Panc1 (cell line): Measurements from ENCODE around the gene ASCL2. TPM values are rescaled to one million over a fixed set of nuclear protein-coding genes. Genes with fewer than 3 reads are reported as not detected.

Experiments used
- ATAC-seq: fragments of 200-7000 bp; cut with Tn5 transposase; 2 replicates; pipeline ENCODE4 v1.9.1; 2020; ENCODE audit warnings: mild to moderate bottlenecking, moderate library complexity
- BruUV-seq: library from RNA; stranded (reverse); fragments of 400-500 nt; replicated peaks from 2 replicates; lab custom pipeline; 2021; lab: Mats Ljungman, UMichigan
- CTCF ChIA-PET: fragments of 300-600 bp; sonication (Branson Sonifier 250); formaldehyde crosslinking; loops from one replicate; lab custom pipeline; 2022; ENCODE audit warnings: antibody characterized with exemption; lab: Charles Lee
- POLR2A ChIA-PET: fragments of 300-600 bp; sonication (Branson Sonifier 250); formaldehyde crosslinking; loops from one replicate; lab custom pipeline; 2022; ENCODE audit warnings: antibody characterized with exemption; lab: Charles Lee
- DNase-seq: peaks from one replicate; pipeline ENCODE4 v3.0.0-alpha.2; 2010; ENCODE audit warnings: low read depth, low spot score
- H3K27ac ChIP-seq: 2 replicates; pipeline ENCODE4 v1.5.1; 2011; ENCODE audit warnings: mild to moderate bottlenecking, low read length, inconsistent platforms
- H3K27me3 ChIP-seq: fragments of 200-500 bp; sonication (Bioruptor generic); 2 replicates; pipeline ENCODE4 v1.6.0; 2014; ENCODE audit warnings: low read length, inconsistent platforms; ENCODE audit not compliant: control insufficient read depth, insufficient read depth
- H3K36me3 ChIP-seq: fragments of 200-500 bp; sonication (Bioruptor generic); 2 replicates; pipeline ENCODE4 v1.5.1; 2014; ENCODE audit warnings: inconsistent platforms, mild to moderate bottlenecking, low read length, moderate library complexity; ENCODE audit not compliant: control insufficient read depth, insufficient read depth
- H3K4me1 ChIP-seq: 2 replicates; pipeline ENCODE4 v1.5.1; 2011; ENCODE audit warnings: inconsistent platforms, mild to moderate bottlenecking, low read length, moderate library complexity; ENCODE audit not compliant: control insufficient read depth, insufficient read depth
- H3K4me3 ChIP-seq, 2 experiments: 2 replicates each; pipeline ENCODE4 v1.5.1; 2011 to 2012; ENCODE audit warnings: low read depth in 2 of 2, low read length in 2 of 2, mild to moderate bottlenecking in 2 of 2, inconsistent platforms in 1 of 2, moderate library complexity in 1 of 2
- H3K9me3 ChIP-seq: fragments of 200-500 bp; sonication (Bioruptor generic); 2 replicates; pipeline ENCODE4 v1.5.1; 2014; ENCODE audit warnings: low read depth, mild to moderate bottlenecking, inconsistent platforms, low read length, moderate library complexity; ENCODE audit not compliant: control insufficient read depth, insufficient read depth
- POLR2AphosphoS5 ChIP-seq: IDR thresholded peaks from 2 replicates; pipeline ENCODE4 v1.6.1; 2012; ENCODE audit warnings: mild to moderate bottlenecking, low read depth, low read length, moderate library complexity
- REST ChIP-seq, 2 experiments: IDR thresholded peaks; 2 replicates each; pipeline ENCODE4 v1.6.1; 2011 to 2012; ENCODE audit warnings: low read depth in 2 of 2, control low read depth in 1 of 2, low read length in 1 of 2, mild to moderate bottlenecking in 1 of 2, moderate library complexity in 1 of 2; ENCODE audit not compliant: insufficient read depth in 1 of 2
- SIN3A ChIP-seq: IDR thresholded peaks from 2 replicates; pipeline ENCODE4 v1.6.1; 2012; ENCODE audit warnings: low read depth, mild to moderate bottlenecking, low read length, moderate library complexity, borderline replicate concordance; ENCODE audit not compliant: insufficient read depth
- TCF7L2 ChIP-seq: IDR thresholded peaks from 2 replicates; pipeline ENCODE4 v1.6.1; 2011; ENCODE audit warnings: mild to moderate bottlenecking, low read depth, low read length, inconsistent platforms
- in situ Hi-C: cut with HindIII; loops from 2 replicates; pipeline ENCODE4 v1.10.0; 2016; ENCODE audit warnings: low sequenced_read_pairs, low pct_unique_long_range_greater_than_20kb
- intact Hi-C: fragments of 100-400 bp; cut with micrococcal nuclease; formaldehyde crosslinking; loops from one replicate; pipeline ENCODE4 v1.10.0; 2022; ENCODE audit not compliant: unreplicated experiment
- total RNA-seq: library from RNA; stranded (reverse); gene quantifications from one replicate; pipeline ENCODE4 v1.2.1, GENCODE V29; 2021; ENCODE audit not compliant: unreplicated experiment
- TF ChIP-seq, protein P1 (sequence below): fragments of 450-650 bp; IDR thresholded peaks from 2 replicates; pipeline ENCODE4 v1.5.1; 2017; ENCODE audit warnings: mild to moderate bottlenecking

Gene ASCL2
- total RNA-seq, 1 experiment from 2014 or later, result not detected

- POLR2A ChIA-PET, result interaction anchor here (0.6 kb wide), 1 partner anchor 75 kb away, joined by 3 read pairs; no protein-coding TSS in a partner anchor
- Histone ChIP-seq H3K27ac (no peak overlapping the region), H3K36me3 (no peaks in the 10 kb centered on the region), H3K4me1 (no peaks in the 10 kb centered on the region), H3K27me3 (no peaks in the 10 kb centered on the region), H3K9me3 (no peaks in the 10 kb centered on the region), H3K4me3 (no peak overlapping the region)
- in situ Hi-C loops (no loop called here), intact Hi-C loops (no loop called here)
- DNase-seq (no peak), ATAC-seq (no peak)
- CTCF ChIA-PET, result interaction anchor here (0.6 to 3.8 kb wide), 3 partner anchors 74 to 117 kb away, joined by 3 to 21 read pairs (median 3); no protein-coding TSS in a partner anchor
- BruUV-seq, result no TSS peak
- TF ChIP-seq POLR2AphosphoS5, result no peak
- TF ChIP-seq REST (IDR thresholded peaks at IDR 0.05; ENCODE audit: insufficient read depth in 1 of 2, low read depth in 2 of 2, low read length in 1 of 2), result no peak
- no peak for TF ChIP-seq SIN3A
- TF ChIP-seq, protein P1, sequence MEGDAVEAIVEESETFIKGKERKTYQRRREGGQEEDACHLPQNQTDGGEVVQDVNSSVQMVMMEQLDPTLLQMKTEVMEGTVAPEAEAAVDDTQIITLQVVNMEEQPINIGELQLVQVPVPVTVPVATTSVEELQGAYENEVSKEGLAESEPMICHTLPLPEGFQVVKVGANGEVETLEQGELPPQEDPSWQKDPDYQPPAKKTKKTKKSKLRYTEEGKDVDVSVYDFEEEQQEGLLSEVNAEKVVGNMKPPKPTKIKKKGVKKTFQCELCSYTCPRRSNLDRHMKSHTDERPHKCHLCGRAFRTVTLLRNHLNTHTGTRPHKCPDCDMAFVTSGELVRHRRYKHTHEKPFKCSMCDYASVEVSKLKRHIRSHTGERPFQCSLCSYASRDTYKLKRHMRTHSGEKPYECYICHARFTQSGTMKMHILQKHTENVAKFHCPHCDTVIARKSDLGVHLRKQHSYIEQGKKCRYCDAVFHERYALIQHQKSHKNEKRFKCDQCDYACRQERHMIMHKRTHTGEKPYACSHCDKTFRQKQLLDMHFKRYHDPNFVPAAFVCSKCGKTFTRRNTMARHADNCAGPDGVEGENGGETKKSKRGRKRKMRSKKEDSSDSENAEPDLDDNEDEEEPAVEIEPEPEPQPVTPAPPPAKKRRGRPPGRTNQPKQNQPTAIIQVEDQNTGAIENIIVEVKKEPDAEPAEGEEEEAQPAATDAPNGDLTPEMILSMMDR, result no peak
- no peak for TF ChIP-seq TCF7L2
Measured at GRCh38 chr11:2302896-2303626, 32.7 kb upstream of the ASCL2 start.

GRCh38 chr11:2302306-2302895 lies 32.0 kb upstream of the ASCL2 start:
- POLR2A ChIA-PET, result interaction anchor here (0.5 kb wide), 1 partner anchor 53 kb away, joined by 3 read pairs; no protein-coding TSS in a partner anchor
- Histone ChIP-seq H3K27me3 (no peaks in the 10 kb centered on the region), H3K4me1 (no peaks in the 10 kb centered on the region), H3K4me3 (no peak overlapping the region), H3K9me3 (no peaks in the 10 kb centered on the region), H3K36me3 (no peaks in the 10 kb centered on the region), H3K27ac (no peak overlapping the region)
- no peak for TF ChIP-seq REST (IDR thresholded peaks at IDR 0.05; ENCODE audit: insufficient read depth in 1 of 2, low read depth in 2 of 2, low read length in 1 of 2)
- intact Hi-C loops, result no loop called here
- in situ Hi-C loops, result no loop called here
- CTCF ChIA-PET, result interaction anchor here (0.6 to 3.8 kb wide), 2 partner anchors 74 to 118 kb away, joined by 3 to 21 read pairs; no protein-coding TSS in a partner anchor
- no peak for ATAC-seq
- no TSS peak for BruUV-seq
- no peak for DNase-seq
